Lower leg skin (tissue), 3 donors: ENCODE results near the gene FOSL2.

Experiments
- CTCF ChIP-seq, 3 donors: fragments of 450-650 bp; IDR thresholded peaks; one replicate each; pipeline ENCODE4 v1.5.1; 2016; ENCODE audit warnings: antibody characterized with exemption in 3 of 3, mild to moderate bottlenecking in 3 of 3, moderate library complexity in 2 of 3
- POLR2A ChIP-seq, 2 donors: fragments of 450-650 bp; IDR thresholded peaks; one replicate each; pipeline ENCODE4 v1.6.1; 2016 to 2017; ENCODE audit warnings: antibody characterized with exemption in 2 of 2, mild to moderate bottlenecking in 1 of 2, moderate library complexity in 1 of 2

- TF ChIP-seq CTCF (IDR thresholded peaks at IDR 0.05) (no peak), POLR2A (IDR thresholded peaks at IDR 0.05) (no peak)
Measured at GRCh38 chr2:28445448-28446258, 53.0 kb downstream of the FOSL2 start.
